ENCODE results near the gene TMED4. TPM values are rescaled to one million over a fixed set of nuclear protein-coding genes. Genes with fewer than 3 reads are reported as not detected.

The TMED4 gene
- total and polyA plus RNA-seq, 10 of the 15 experiments (the other 5 are each of a cell fraction or from before 2014, with no cell fraction given) = 20.8 to 71.3 (median 51.0) TPM

DNA sequence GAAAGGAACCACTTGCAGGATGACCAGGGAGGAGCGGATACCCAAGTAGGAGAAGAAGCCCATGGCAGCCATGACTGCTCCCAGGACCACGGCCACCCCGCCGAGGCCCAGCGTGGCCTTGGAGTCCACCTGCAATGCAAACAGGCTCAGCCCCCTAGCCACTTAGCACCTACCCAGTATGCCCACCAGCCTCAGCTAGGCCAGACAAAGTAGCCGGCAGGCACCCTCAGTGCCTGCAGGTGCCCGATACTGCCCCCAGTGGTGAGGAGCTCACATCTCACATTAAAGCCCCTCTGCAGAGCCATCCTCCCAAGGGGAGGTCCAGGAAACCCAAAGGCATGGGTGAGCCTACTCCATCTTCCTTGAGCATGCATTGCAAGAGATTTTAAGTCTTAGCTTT, 47.5 kb downstream of the TMED4 start:
- no peaks in the 10 kb centered on the region for H3K36me3 ChIP-seq (ENCODE audit: control insufficient read depth in 2 of 2, insufficient read depth in 2 of 2, low read length in 1 of 2)
- ATAC-seq (peak; percentile 94), FAIRE-seq (no peak), DNase-seq (ENCODE audit: low read depth, low spot score) (no peak)
- BruUV-seq (replicated peaks) = no TSS peak
- in situ Hi-C loops (cut with MboI) = no loop called here
- no peaks in the 10 kb centered on the region for H3K79me2 ChIP-seq (ENCODE audit: control insufficient read depth, insufficient read depth, low read length)
- H3K4me2 ChIP-seq (ENCODE audit: control insufficient read depth, insufficient read depth) = no peak overlapping the region
- H3K27ac ChIP-seq (ENCODE audit: control insufficient read depth, insufficient read depth) = no peak overlapping the region
- H3K4me3 ChIP-seq = no peak overlapping the region
- H3K27me3 ChIP-seq (replicated peaks in 1 of 2; ENCODE audit: control insufficient read depth in 2 of 2, insufficient read depth in 2 of 2, low read length in 1 of 2) = no peaks in the 10 kb centered on the region
- H3K4me1 ChIP-seq (ENCODE audit: control insufficient read depth, insufficient read depth, low read length) = no peaks in the 10 kb centered on the region
- no peaks in the 10 kb centered on the region for H4K20me1 ChIP-seq (ENCODE audit: control insufficient read depth, insufficient read depth)
- ChIA-PET CTCF (interaction anchor here (0.6 to 4.5 kb wide), 27 partner anchors 9 to 592 kb away, joined by 3 to 28 read pairs (median 4); no protein-coding TSS in a partner anchor), POLR2A (no interaction called here), RAD21 (ENCODE audit: unreplicated experiment) (interaction anchor here (1.0 kb wide), 1 partner anchor 287 kb away, joined by 3 read pairs; no protein-coding TSS in a partner anchor), SMC1A (ENCODE audit: uncharacterized antibody, unreplicated experiment) (interaction anchor here (1.0 to 1.5 kb wide), 3 partner anchors 31 to 323 kb away, joined by 3 to 4 read pairs (median 3); no protein-coding TSS in a partner anchor)
- WGBS (ENCODE audit: insufficient coverage, insufficient replicate concordance, low lambda C conversion rate, missing lambda C conversion rate) = 31% methylated on average over 7 of the region's 7 CpGs
- intact Hi-C loops (cut with micrococcal nuclease; ENCODE audit: unreplicated experiment) = no loop called here
- H3K9ac ChIP-seq (ENCODE audit: control insufficient read depth, insufficient read depth, low read length) = no peak overlapping the region
- no peak overlapping the region for H2AFZ ChIP-seq (ENCODE audit: control insufficient read depth, low read depth, low read length)
- H3K9me3 ChIP-seq (replicated peaks; ENCODE audit: control insufficient read depth, insufficient read depth, low read length) = no peaks in the 10 kb centered on the region
- TF ChIP-seq CTCF (IDR thresholded peaks at IDR 0.05 in 2 of 3, conservative IDR thresholded peaks at IDR 0.05 in 1 of 3; ENCODE audit: control insufficient read depth in 2 of 3, extremely low read depth in 1 of 3, insufficient read depth in 1 of 3, low read depth in 3 of 3, low read length in 3 of 3) (peak; percentile 61 to 89 (median 78)), NR2C1 (IDR thresholded peaks at IDR 0.05) (no peak), LARP7 (IDR thresholded peaks at IDR 0.05) (no peak), HCFC1 (IDR thresholded peaks at IDR 0.05; ENCODE audit: low read length) (no peak), GABPA (IDR thresholded peaks at IDR 0.05; ENCODE audit: low read depth) (no peak), BRCA1 (IDR thresholded peaks at IDR 0.05; ENCODE audit: low read depth, low read length) (no peak), RAD21 (IDR thresholded peaks at IDR 0.05; ENCODE audit: insufficient read depth, low read depth, low read length) (peak; percentile 43), YBX1 (IDR thresholded peaks at IDR 0.05) (no peak), BHLHE40 (IDR thresholded peaks at IDR 0.05; ENCODE audit: borderline replicate concordance in 1 of 2, low read depth in 2 of 2, low read length in 1 of 2) (no peak), NR2C2 (IDR thresholded peaks at IDR 0.05; ENCODE audit: borderline replicate concordance, control insufficient read depth, insufficient read length, low read depth) (no peak), MYB (IDR thresholded peaks at IDR 0.05; ENCODE audit: borderline replicate concordance, low read depth, low read length) (no peak), TCF12 (IDR thresholded peaks at IDR 0.05; ENCODE audit: low read depth, low read length) (no peak), HDAC2 (IDR thresholded peaks at IDR 0.05) (no peak), SMARCA5 (IDR thresholded peaks at IDR 0.05) (no peak), MYC (IDR thresholded peaks at IDR 0.05; ENCODE audit: insufficient read depth, insufficient read length, insufficient replicate concordance, low read length, severe bottlenecking) (no peak), RFX5 (IDR thresholded peaks at IDR 0.05; ENCODE audit: low read depth, low read length) (no peak), SUPT20H (IDR thresholded peaks at IDR 0.05; ENCODE audit: borderline replicate concordance, control insufficient read depth, low read depth, low read length) (no peak), SMC3 (IDR thresholded peaks at IDR 0.05; ENCODE audit: borderline replicate concordance, low read length) (peak; percentile 23; the same call in 1 of the 2 replicates), SUZ12 (IDR thresholded peaks at IDR 0.05; ENCODE audit: unreplicated experiment) (no peak), SRF (IDR thresholded peaks at IDR 0.05; ENCODE audit: low read depth in 2 of 2, low read length in 2 of 2) (no peak)
- TF ChIP-seq, protein P1, sequence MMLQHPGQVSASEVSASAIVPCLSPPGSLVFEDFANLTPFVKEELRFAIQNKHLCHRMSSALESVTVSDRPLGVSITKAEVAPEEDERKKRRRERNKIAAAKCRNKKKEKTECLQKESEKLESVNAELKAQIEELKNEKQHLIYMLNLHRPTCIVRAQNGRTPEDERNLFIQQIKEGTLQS (IDR thresholded peaks at IDR 0.05; ENCODE audit: borderline replicate concordance, extremely low read depth, low read depth, low read length) = no peak
- TF ChIP-seq, protein P2, sequence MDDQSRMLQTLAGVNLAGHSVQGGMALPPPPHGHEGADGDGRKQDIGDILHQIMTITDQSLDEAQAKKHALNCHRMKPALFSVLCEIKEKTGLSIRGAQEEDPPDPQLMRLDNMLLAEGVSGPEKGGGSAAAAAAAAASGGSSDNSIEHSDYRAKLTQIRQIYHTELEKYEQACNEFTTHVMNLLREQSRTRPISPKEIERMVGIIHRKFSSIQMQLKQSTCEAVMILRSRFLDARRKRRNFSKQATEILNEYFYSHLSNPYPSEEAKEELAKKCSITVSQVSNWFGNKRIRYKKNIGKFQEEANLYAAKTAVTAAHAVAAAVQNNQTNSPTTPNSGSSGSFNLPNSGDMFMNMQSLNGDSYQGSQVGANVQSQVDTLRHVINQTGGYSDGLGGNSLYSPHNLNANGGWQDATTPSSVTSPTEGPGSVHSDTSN (IDR thresholded peaks at IDR 0.05; ENCODE audit: insufficient replicate concordance, low read depth, low read length) = no peak
